CD4-positive, alpha-beta memory T cell (primary cell): ENCODE results near the gene ROBO1. TPM values are rescaled to one million over a fixed set of nuclear protein-coding genes. Genes with fewer than 3 reads are reported as not detected.

Experiments used
- CTCF ChIA-PET: fragments of 350-600 bp; sonication (Branson Sonifier 250); formaldehyde crosslinking; loops from one replicate; lab custom pipeline; 2021; ENCODE audit warnings: inconsistent platforms; ENCODE audit not compliant: partially characterized antibody; lab: Charles Lee
- POLR2A ChIA-PET: fragments of 350-600 bp; sonication (Branson Sonifier 250); formaldehyde crosslinking; loops from one replicate; lab custom pipeline; 2021; ENCODE audit not compliant: partially characterized antibody; lab: Charles Lee
- DNase-seq, 5 donors: peaks; one replicate each; pipeline versions ENCODE4 v3.0.0 to v3.0.0-alpha.2; 2020 to 2022; ENCODE audit warnings: mixed read lengths in 1 of 5
- H3K27ac ChIP-seq: one replicate; pipeline ENCODE4 v1.7.0; 2013; ENCODE audit warnings: low read depth, low read length
- H3K27me3 ChIP-seq: 2 replicates; pipeline ENCODE4 v1.7.0; 2013; ENCODE audit warnings: mild to moderate bottlenecking, low read length, moderate library complexity; ENCODE audit not compliant: insufficient read depth
- H3K36me3 ChIP-seq: 2 replicates; pipeline ENCODE4 v1.7.0; 2013; ENCODE audit warnings: mild to moderate bottlenecking, low read length, moderate library complexity; ENCODE audit not compliant: insufficient read depth
- H3K4me1 ChIP-seq: 2 replicates; pipeline ENCODE4 v1.7.0; 2013; ENCODE audit warnings: mild to moderate bottlenecking, low read length, moderate library complexity; ENCODE audit not compliant: insufficient read depth
- H3K4me3 ChIP-seq, 2 donors: one replicate each; pipeline ENCODE4 v1.7.0; 2013; ENCODE audit warnings: low read length in 2 of 2, mild to moderate bottlenecking in 1 of 2
- H3K9me3 ChIP-seq, 2 donors: one replicate each; pipeline ENCODE4 v1.7.0; 2013; ENCODE audit warnings: low read length in 2 of 2, control low read depth in 1 of 2; ENCODE audit not compliant: control insufficient read depth in 1 of 2
- H3K27ac Mint-ChIP-seq, 7 donors: one replicate each; pipeline ENCODE4 v1.8.0; 2020 to 2021; ENCODE audit warnings: mixed read lengths in 7 of 7, mild to moderate bottlenecking in 6 of 7, inconsistent platforms in 3 of 7, moderate library complexity in 3 of 7
- H3K27me3 Mint-ChIP-seq, 2 donors: one replicate each; pipeline ENCODE4 v1.8.0; 2020 to 2021; ENCODE audit warnings: mixed read lengths in 2 of 2
- H3K36me3 Mint-ChIP-seq, 2 donors: one replicate each; pipeline ENCODE4 v1.8.0; 2020 to 2021; ENCODE audit warnings: mixed read lengths in 2 of 2, inconsistent platforms in 1 of 2, mild to moderate bottlenecking in 1 of 2
- H3K4me1 Mint-ChIP-seq, 4 donors: one replicate each; pipeline ENCODE4 v1.8.0; 2020 to 2021; ENCODE audit warnings: mixed read lengths in 4 of 4, mild to moderate bottlenecking in 1 of 4
- H3K4me3 Mint-ChIP-seq, 8 donors: one replicate each; pipeline ENCODE4 v1.8.0; 2020 to 2021; ENCODE audit warnings: mixed read lengths in 8 of 8, mild to moderate bottlenecking in 7 of 8, moderate library complexity in 6 of 8, inconsistent platforms in 3 of 8
- H3K9me3 Mint-ChIP-seq, 8 donors: one replicate each; pipeline ENCODE4 v1.8.0; 2020 to 2021; ENCODE audit warnings: mixed read lengths in 8 of 8, mild to moderate bottlenecking in 5 of 8, inconsistent platforms in 3 of 8, moderate library complexity in 1 of 8
- intact Hi-C: fragments of 100-400 bp; cut with micrococcal nuclease; formaldehyde crosslinking; loops from one replicate; pipeline ENCODE4 v1.15.1; 2023
- polyA plus RNA-seq, 2 donors: library from polyadenylated mRNA; unstranded; fragments of 300-500 nt; fragmentation: Illumina TruSeq; gene quantifications; one replicate each; pipeline ENCODE4 v1.2.3, GENCODE V29; 2021
- total RNA-seq, 2 experiments: library from RNA; stranded (reverse); gene quantifications; one replicate each; pipeline ENCODE4 v1.2.3, GENCODE V29; 2021

ROBO1 gene
- total and polyA plus RNA-seq, 4 experiments from 2014 or later = not detected

DNA sequence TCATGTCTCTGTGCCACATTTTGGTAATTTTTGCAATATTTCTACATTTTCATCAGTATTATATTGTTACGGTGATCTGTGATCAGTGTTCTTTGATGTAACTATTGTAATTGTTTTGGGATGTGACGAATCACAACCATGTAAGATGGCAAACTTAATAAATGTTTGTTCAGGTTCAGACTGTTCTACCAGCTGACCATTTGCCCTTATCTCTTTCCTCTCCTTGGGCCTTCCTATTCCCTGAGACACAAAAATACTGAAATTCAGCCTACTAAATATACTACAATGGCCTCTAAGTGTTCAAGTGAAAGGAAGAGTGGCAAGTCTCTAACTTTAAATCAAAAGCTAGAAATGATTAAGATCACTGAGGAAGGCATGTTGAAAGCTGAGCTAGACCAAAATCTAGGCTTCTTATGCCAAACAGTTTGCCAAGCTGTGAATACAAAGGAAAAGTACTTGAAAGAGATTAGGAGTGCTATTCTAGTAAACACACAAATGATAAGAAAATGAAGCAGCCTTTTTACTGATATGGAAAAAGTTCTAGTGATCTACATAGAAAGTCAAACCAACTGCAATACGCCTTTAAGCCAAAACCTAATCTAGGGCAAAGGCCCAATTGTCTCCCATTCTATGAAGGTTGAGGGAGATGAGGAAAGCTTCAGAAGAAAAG, 952.8 kb downstream of the ROBO1 start:
- intact Hi-C loops = no loop called here
- Histone ChIP-seq H3K27me3 (no peaks in the 10 kb centered on the region), H3K4me1 (no peaks in the 10 kb centered on the region), H3K4me3 (no peak overlapping the region), H3K9me3 (no peaks in the 10 kb centered on the region), H3K36me3 (no peaks in the 10 kb centered on the region), H3K27ac (no peak overlapping the region)
- H3K9me3 Mint-ChIP-seq = peaks cover 2 to 23% (median 7%) of the 10 kb centered on the region in 8 donors
- ChIA-PET POLR2A (no interaction called here), CTCF (no interaction called here)
- no peaks in the 10 kb centered on the region for H3K36me3 Mint-ChIP-seq
- no peak for DNase-seq
- H3K27ac Mint-ChIP-seq = no peak overlapping the region
- H3K4me1 Mint-ChIP-seq = no peaks in the 10 kb centered on the region
- H3K4me3 Mint-ChIP-seq = no peak overlapping the region
- no peaks in the 10 kb centered on the region for H3K27me3 Mint-ChIP-seq

DNA sequence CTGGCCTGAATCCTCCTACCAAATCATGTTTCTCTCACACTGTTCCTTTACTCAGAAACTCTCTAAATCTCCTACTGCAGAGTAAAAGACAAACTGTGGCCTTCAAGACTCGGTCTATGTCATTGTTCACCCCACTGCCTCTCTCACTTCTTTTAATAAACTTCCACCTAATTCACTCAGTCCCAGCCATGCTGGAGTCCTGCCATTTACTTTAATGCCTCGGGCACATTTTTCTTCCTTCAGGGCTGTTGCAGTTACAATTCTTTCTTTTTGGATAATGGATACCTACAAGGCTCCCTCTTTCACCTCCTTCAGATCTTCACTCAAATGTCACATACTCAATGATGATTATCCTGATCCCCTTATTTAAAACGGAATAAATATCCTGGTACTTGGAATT, 955.6 kb downstream of the ROBO1 start:
- H3K4me1 Mint-ChIP-seq = no peaks in the 10 kb centered on the region
- ChIA-PET CTCF (no interaction called here), POLR2A (no interaction called here)
- Histone ChIP-seq H3K4me3 (no peak overlapping the region), H3K4me1 (no peaks in the 10 kb centered on the region), H3K36me3 (no peaks in the 10 kb centered on the region), H3K27ac (no peak overlapping the region), H3K9me3 (no peaks in the 10 kb centered on the region), H3K27me3 (no peaks in the 10 kb centered on the region)
- intact Hi-C loops = no loop called here
- no peaks in the 10 kb centered on the region for H3K27me3 Mint-ChIP-seq
- no peaks in the 10 kb centered on the region for H3K36me3 Mint-ChIP-seq
- H3K9me3 Mint-ChIP-seq = peaks cover 0 to 13% (median 7%) of the 10 kb centered on the region in 8 donors
- no peak overlapping the region for H3K4me3 Mint-ChIP-seq
- no peak for DNase-seq
- H3K27ac Mint-ChIP-seq = no peak overlapping the region

DNA sequence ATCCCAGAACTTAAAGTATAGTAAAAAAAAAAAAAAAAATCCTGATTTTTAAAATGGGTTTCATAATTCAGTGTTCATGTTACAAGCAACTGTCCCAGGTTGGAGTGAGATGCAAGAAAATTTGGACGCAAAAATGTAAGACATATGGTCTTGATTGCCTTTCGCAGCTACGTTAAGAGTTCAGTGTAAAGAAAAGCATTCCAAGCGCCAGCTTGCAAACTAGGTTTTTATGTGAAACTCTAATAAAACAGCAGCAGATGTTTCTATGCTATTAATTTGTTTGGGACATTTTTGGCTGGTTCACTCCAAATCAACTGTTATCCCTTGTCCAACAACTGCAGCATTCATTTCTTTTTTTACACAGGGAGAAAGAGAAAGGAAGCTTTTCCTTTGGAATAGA, 957.8 kb downstream of the ROBO1 start:
- ChIA-PET POLR2A (no interaction called here), CTCF (no interaction called here)
- H3K4me3 ChIP-seq = no peak overlapping the region
- no peak overlapping the region for H3K27ac ChIP-seq
- no peak for DNase-seq
- no peaks in the 10 kb centered on the region for H3K36me3 ChIP-seq
- Mint-ChIP-seq H3K4me3 (no peak overlapping the region), H3K27ac (no peak overlapping the region), H3K36me3 (no peaks in the 10 kb centered on the region), H3K27me3 (no peaks in the 10 kb centered on the region), H3K4me1 (no peaks in the 10 kb centered on the region), H3K9me3 (peaks cover 0 to 17% (median 7%) of the 10 kb centered on the region in 8 donors)
- intact Hi-C loops = no loop called here
- H3K4me1 ChIP-seq = no peaks in the 10 kb centered on the region
- no peaks in the 10 kb centered on the region for H3K9me3 ChIP-seq
- H3K27me3 ChIP-seq = no peaks in the 10 kb centered on the region

DNA sequence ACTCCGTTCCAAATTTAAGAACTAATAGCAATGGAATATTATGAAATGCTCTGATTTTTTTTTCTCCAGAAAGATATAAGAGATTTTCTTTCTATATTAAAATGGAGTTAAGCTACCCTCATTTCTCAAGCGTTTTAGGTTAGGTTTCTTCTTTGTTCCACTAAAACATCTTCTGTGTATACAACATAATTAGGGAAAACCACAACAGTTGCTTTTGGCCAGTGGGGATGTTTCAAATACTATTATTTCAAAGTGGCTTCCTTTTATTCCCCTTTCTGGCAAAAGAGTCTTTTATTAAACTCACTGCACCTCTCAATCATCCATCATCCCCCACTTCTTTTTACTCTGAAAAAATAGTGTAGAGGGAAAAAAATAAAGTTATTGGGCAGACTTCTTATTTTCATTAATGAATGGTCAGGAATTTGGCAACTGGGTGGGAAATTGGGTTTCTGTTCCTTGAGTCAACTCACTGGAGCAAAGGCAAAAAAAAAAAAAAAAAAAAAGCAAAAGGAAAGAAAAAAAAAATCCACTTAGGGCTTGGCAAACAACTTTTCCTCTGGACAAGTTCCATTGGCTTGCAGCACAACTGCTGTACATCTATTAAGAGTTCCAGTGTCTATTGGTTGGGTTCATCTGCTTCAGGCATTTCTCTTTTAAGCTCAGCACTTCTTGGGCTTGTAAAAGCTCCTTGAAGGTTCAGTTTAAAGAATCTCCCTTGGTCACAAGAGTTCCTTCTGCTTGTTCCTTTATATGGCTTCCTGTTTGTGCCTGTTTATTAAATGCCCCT, 963.4 kb downstream of the ROBO1 start:
- no peaks in the 10 kb centered on the region for H3K4me1 ChIP-seq
- no peaks in the 10 kb centered on the region for H3K36me3 ChIP-seq
- CTCF ChIA-PET = no interaction called here
- Mint-ChIP-seq H3K27me3 (no peaks in the 10 kb centered on the region), H3K9me3 (peaks cover 4 to 23% (median 10%) of the 10 kb centered on the region in 8 donors), H3K4me3 (no peak overlapping the region), H3K4me1 (no peaks in the 10 kb centered on the region), H3K36me3 (no peaks in the 10 kb centered on the region), H3K27ac (no peak overlapping the region)
- H3K27ac ChIP-seq = no peak overlapping the region
- H3K27me3 ChIP-seq = no peaks in the 10 kb centered on the region
- no peak for DNase-seq
- H3K9me3 ChIP-seq = no peaks in the 10 kb centered on the region
- intact Hi-C loops = no loop called here
- POLR2A ChIA-PET = no interaction called here
- H3K4me3 ChIP-seq = no peak overlapping the region

DNA sequence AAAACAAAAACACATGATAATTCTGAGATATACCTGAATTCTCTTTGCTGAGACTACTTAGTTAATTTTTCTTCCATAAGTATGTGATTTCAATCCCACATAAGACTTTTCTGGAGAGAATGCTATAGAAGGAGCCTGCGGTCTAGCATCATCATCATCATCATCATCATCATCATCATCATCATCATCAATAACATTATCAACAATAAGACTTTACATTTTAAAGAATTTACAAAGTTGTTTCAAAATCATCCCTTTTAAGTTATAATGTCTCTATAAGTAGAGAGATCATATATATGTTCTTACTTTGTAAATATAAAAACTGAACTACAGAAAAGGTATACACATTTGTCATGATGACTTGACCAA, 965.3 kb downstream of the ROBO1 start:
- Mint-ChIP-seq H3K27me3 (no peaks in the 10 kb centered on the region), H3K27ac (no peak overlapping the region)
- CTCF ChIA-PET = no interaction called here

DNA sequence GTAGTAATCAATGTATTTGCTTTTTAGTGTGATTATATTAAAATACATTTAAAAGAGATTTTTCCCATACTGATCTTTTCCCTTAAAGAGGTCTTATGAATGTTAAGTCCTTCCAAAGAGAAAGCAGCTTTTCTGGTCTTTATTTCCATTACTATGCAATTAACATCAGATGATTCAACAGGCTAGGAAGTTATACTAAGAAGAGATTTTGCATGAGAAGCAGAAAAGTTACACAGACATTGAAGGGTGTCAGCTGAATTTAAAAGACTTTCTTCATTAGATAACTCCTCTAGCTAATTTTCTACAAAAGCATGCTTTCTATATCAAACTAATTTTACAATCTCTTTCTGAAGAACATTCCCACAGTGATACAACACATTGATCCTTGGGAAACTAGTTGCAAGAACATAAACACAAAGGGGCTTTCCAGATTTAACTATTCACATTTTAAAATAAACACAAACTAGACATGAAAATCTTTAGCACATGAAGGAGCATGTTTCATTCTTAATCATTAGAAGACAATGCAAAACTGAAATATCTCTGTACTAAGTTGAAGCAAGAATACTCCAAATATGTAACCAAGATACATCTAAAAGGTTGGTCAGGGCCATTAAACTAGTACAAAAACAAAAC, 965.8 kb downstream of the ROBO1 start:
- no peaks in the 10 kb centered on the region for H3K9me3 ChIP-seq
- no peaks in the 10 kb centered on the region for H3K4me1 Mint-ChIP-seq
- ChIA-PET POLR2A (no interaction called here), CTCF (no interaction called here)
- DNase-seq = no peak
- H3K4me3 ChIP-seq = no peak overlapping the region
- peaks cover 3 to 30% (median 10%) of the 10 kb centered on the region in 8 donors for H3K9me3 Mint-ChIP-seq
- H3K27ac Mint-ChIP-seq = no peak overlapping the region
- H3K36me3 Mint-ChIP-seq = no peaks in the 10 kb centered on the region
- no peak overlapping the region for H3K27ac ChIP-seq
- H3K27me3 Mint-ChIP-seq = no peaks in the 10 kb centered on the region
- intact Hi-C loops = no loop called here
- H3K36me3 ChIP-seq = no peaks in the 10 kb centered on the region
- no peak overlapping the region for H3K4me3 Mint-ChIP-seq
- H3K27me3 ChIP-seq = no peaks in the 10 kb centered on the region
- no peaks in the 10 kb centered on the region for H3K4me1 ChIP-seq

More for the DNA sequence above, 965.3 kb downstream of the ROBO1 start:
- intact Hi-C loops = no loop called here
- Mint-ChIP-seq H3K36me3 (no peaks in the 10 kb centered on the region), H3K4me3 (no peak overlapping the region), H3K4me1 (no peaks in the 10 kb centered on the region), H3K9me3 (peaks cover 3 to 28% (median 11%) of the 10 kb centered on the region in 8 donors)
- Histone ChIP-seq H3K9me3 (no peaks in the 10 kb centered on the region), H3K4me3 (no peak overlapping the region), H3K4me1 (no peaks in the 10 kb centered on the region), H3K27me3 (no peaks in the 10 kb centered on the region), H3K36me3 (no peaks in the 10 kb centered on the region), H3K27ac (no peak overlapping the region)
- DNase-seq = no peak
- POLR2A ChIA-PET = no interaction called here

DNA sequence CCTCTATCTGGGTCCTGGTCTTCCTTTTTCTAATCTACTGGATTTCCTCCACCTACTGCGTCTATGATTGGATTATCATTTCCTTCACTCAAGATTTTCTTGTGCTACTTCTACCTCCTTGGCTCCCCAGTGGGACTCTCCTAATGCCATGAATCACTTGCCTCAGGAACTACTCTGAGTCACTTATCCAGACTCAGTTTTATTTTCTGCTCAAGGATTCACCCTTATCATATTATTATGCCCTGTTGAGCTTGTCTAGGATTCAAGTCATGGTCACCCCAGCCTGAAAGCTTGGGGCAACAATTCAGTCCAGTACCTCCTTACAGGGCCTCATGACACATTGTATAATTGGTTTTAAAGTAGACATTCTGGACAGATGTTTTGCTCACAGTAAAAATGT, 968.1 kb downstream of the ROBO1 start:
- H3K9me3 Mint-ChIP-seq = peaks cover 3 to 36% (median 10%) of the 10 kb centered on the region in 8 donors
- no peak for DNase-seq
- H3K27ac Mint-ChIP-seq = no peak overlapping the region
- POLR2A ChIA-PET = no interaction called here
- intact Hi-C loops = no loop called here
- no peaks in the 10 kb centered on the region for H3K36me3 Mint-ChIP-seq
- H3K4me3 Mint-ChIP-seq = no peak overlapping the region
- CTCF ChIA-PET = no interaction called here
- H3K36me3 ChIP-seq = no peaks in the 10 kb centered on the region
- H3K4me1 ChIP-seq = no peaks in the 10 kb centered on the region
- H3K9me3 ChIP-seq = no peaks in the 10 kb centered on the region
- H3K4me1 Mint-ChIP-seq = no peaks in the 10 kb centered on the region
- no peak overlapping the region for H3K27ac ChIP-seq
- H3K4me3 ChIP-seq = no peak overlapping the region
- no peaks in the 10 kb centered on the region for H3K27me3 Mint-ChIP-seq
- H3K27me3 ChIP-seq = no peaks in the 10 kb centered on the region
